ENCODE data around the gene TIMM17B.

GRCh38 chrX:48913605-48914366, 16.2 kb upstream of the TIMM17B start:
- TF ChIP-seq CTCF (IDR thresholded peaks at IDR 0.05) = no peak
- TF ChIP-seq ZFX (IDR thresholded peaks at IDR 0.05; ENCODE audit: borderline replicate concordance) = no peak

Measured in 22Rv1 (cell line).